ENCODE data around the gene SGO2.

- TF ChIP-seq CTCF (IDR thresholded peaks at IDR 0.05) (no peak), POLR2AphosphoS5 (IDR thresholded peaks at IDR 0.05) (no peak)
Measured at GRCh38 chr2:200608341-200609027, 82.5 kb downstream of the SGO2 start.
